Fibroblast of lung (primary cell): ENCODE measurements around the gene TCF7L1. TPM values are rescaled to one million over a fixed set of nuclear protein-coding genes. Genes with fewer than 3 reads are reported as not detected.

ENCODE experiments used
- DNase-seq, 2 donors: peaks; one replicate each; pipeline versions ENCODE4 v3.0.0 to v3.0.0-alpha.2; 2010; ENCODE audit warnings: low read depth in 2 of 2
- H2AFZ ChIP-seq: 2 replicates; pipeline ENCODE4 v1.5.1; 2012; ENCODE audit warnings: low read length, control low read depth, inconsistent platforms
- H3K27ac ChIP-seq: 2 replicates; pipeline ENCODE4 v1.5.1; 2011; ENCODE audit warnings: low read length, control low read depth; ENCODE audit not compliant: insufficient read depth
- H3K27me3 ChIP-seq: 2 replicates; pipeline ENCODE4 v1.5.1; 2011; ENCODE audit warnings: mild to moderate bottlenecking, low read length; ENCODE audit not compliant: control insufficient read depth, insufficient read depth
- H3K36me3 ChIP-seq: 2 replicates; pipeline ENCODE4 v1.5.1; 2011; ENCODE audit warnings: low read length; ENCODE audit not compliant: control insufficient read depth, insufficient read depth
- H3K4me1 ChIP-seq: 2 replicates; pipeline ENCODE4 v1.5.1; 2011; ENCODE audit warnings: low read length; ENCODE audit not compliant: control insufficient read depth, insufficient read depth; ENCODE audit errors: extremely low read depth
- H3K4me2 ChIP-seq: 2 replicates; pipeline ENCODE4 v1.5.1; 2011; ENCODE audit warnings: low read length, control low read depth; ENCODE audit not compliant: insufficient read depth; ENCODE audit errors: extremely low read depth
- H3K4me3 ChIP-seq, 4 experiments: fragments of 200-600 bp in 1 of 4; sonication (generic) in 1 of 4; replicated peaks in 1 of 4; 2 replicates each; pipeline ENCODE4 v1.5.1; 2011 to 2016; ENCODE audit warnings: low read length in 4 of 4, low read depth in 3 of 4, mild to moderate bottlenecking in 3 of 4, control low read depth in 2 of 4, inconsistent platforms in 1 of 4, mixed read lengths in 1 of 4; ENCODE audit not compliant: insufficient read depth in 1 of 4; ENCODE audit errors: control extremely low read depth in 1 of 4
- H3K79me2 ChIP-seq: 2 replicates; pipeline ENCODE4 v1.5.1; 2012; ENCODE audit warnings: mild to moderate bottlenecking, low read length, inconsistent platforms; ENCODE audit not compliant: control insufficient read depth, insufficient read depth
- H3K9ac ChIP-seq: 2 replicates; pipeline ENCODE4 v1.5.1; 2011; ENCODE audit warnings: mild to moderate bottlenecking, low read length, control low read depth; ENCODE audit not compliant: insufficient read depth
- H3K9me3 ChIP-seq: 2 replicates; pipeline ENCODE4 v1.5.1; 2012; ENCODE audit warnings: low read depth, low read length; ENCODE audit not compliant: control insufficient read depth, insufficient read depth
- H4K20me1 ChIP-seq: 2 replicates; pipeline ENCODE4 v1.5.1; 2011; ENCODE audit warnings: low read length; ENCODE audit not compliant: control insufficient read depth, insufficient read depth; ENCODE audit errors: extremely low read depth
- EZH2 ChIP-seq: IDR thresholded peaks from 2 replicates; pipeline ENCODE4 v1.5.1; 2012; ENCODE audit warnings: low read length, control low read depth, mild to moderate bottlenecking; ENCODE audit errors: missing control alignments
- polyA plus RNA-seq, 2 donors: library from polyadenylated mRNA; depleted of rRNA in 1 of 2; stranded (reverse) in 1 of 2; unstranded in 1 of 2; fragments of >200 nt; gene quantifications; 2 replicates each; pipeline ENCODE4 v1.2.1, GENCODE V29; 2011 to 2012; ENCODE audit warnings: missing spikeins in 1 of 2
- total RNA-seq: library from RNA; depleted of rRNA; stranded (reverse); fragments of >200 nt; gene quantifications from 2 replicates; pipeline ENCODE4 v1.2.1, GENCODE V29; 2014
- TF ChIP-seq, protein P1 (sequence below), 2 donors: IDR thresholded peaks in 1 of 2; conservative IDR thresholded peaks in 1 of 2; 1 replicate in 1 of 2; 2 replicates in 1 of 2; pipeline ENCODE4 v1.5.1; 2011 to 2012; ENCODE audit warnings: low read length in 2 of 2, control low read depth in 1 of 2, inconsistent platforms in 1 of 2, low read depth in 1 of 2, mild to moderate bottlenecking in 1 of 2

Gene TCF7L1
- total and polyA plus RNA-seq, 2 donors (not counting 1 experiment from before 2014, with no cell fraction given), result 0.83 to 1.5 TPM

DNA sequence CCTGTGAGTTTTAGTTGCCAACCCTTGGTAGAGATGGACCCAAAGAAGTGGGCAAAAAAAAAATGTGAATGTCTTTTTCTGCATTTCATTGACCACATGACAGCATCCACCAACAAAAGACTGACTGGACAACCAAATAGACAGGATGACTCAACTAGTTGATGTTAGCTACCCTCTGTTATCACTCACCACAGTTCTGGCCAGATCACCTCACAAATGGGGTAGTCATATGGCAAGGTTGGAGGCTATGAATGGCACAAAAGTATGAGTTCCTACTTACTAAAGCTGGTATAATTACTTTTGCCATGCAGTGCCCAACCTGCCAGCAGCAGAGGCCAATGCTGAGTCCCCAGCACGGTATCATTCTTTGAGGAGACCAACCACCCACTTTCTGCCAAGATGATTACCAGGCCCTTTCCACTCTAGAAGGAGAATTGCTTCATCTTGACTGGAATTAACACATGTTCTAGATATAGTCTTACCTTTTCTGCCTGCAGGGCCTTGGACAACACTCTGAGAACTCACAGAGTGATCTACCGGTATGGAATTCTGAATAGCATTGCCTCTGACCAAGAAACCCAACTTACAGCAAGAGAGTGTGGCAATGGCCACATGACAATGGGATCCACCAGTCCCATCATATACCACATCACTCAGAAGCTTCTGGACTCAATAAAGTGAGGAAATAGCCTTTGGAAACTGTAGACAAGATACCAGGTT lies 20.1 kb upstream of the TCF7L1 start:
- H3K4me2 ChIP-seq, result no peak overlapping the region
- no peak overlapping the region for H2AFZ ChIP-seq
- peaks cover 3% of the 10 kb centered on the region for H3K4me1 ChIP-seq
- no peaks in the 10 kb centered on the region for H4K20me1 ChIP-seq
- H3K4me3 ChIP-seq, result no peak overlapping the region
- peak in 1 of 2 donors; percentile 27 for DNase-seq
- H3K9ac ChIP-seq, result no peak overlapping the region
- no peak overlapping the region for H3K27ac ChIP-seq
- no peaks in the 10 kb centered on the region for H3K36me3 ChIP-seq
- no peaks in the 10 kb centered on the region for H3K9me3 ChIP-seq
- H3K79me2 ChIP-seq, result no peaks in the 10 kb centered on the region
- TF ChIP-seq EZH2, result no peak
- TF ChIP-seq, protein P1, sequence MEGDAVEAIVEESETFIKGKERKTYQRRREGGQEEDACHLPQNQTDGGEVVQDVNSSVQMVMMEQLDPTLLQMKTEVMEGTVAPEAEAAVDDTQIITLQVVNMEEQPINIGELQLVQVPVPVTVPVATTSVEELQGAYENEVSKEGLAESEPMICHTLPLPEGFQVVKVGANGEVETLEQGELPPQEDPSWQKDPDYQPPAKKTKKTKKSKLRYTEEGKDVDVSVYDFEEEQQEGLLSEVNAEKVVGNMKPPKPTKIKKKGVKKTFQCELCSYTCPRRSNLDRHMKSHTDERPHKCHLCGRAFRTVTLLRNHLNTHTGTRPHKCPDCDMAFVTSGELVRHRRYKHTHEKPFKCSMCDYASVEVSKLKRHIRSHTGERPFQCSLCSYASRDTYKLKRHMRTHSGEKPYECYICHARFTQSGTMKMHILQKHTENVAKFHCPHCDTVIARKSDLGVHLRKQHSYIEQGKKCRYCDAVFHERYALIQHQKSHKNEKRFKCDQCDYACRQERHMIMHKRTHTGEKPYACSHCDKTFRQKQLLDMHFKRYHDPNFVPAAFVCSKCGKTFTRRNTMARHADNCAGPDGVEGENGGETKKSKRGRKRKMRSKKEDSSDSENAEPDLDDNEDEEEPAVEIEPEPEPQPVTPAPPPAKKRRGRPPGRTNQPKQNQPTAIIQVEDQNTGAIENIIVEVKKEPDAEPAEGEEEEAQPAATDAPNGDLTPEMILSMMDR (conservative IDR thresholded peaks at IDR 0.05 in 1 of 2, IDR thresholded peaks at IDR 0.05 in 1 of 2; ENCODE audit: low read depth in 1 of 2, low read length in 2 of 2), result no peak
- peaks cover 7% of the 10 kb centered on the region for H3K27me3 ChIP-seq

DNA sequence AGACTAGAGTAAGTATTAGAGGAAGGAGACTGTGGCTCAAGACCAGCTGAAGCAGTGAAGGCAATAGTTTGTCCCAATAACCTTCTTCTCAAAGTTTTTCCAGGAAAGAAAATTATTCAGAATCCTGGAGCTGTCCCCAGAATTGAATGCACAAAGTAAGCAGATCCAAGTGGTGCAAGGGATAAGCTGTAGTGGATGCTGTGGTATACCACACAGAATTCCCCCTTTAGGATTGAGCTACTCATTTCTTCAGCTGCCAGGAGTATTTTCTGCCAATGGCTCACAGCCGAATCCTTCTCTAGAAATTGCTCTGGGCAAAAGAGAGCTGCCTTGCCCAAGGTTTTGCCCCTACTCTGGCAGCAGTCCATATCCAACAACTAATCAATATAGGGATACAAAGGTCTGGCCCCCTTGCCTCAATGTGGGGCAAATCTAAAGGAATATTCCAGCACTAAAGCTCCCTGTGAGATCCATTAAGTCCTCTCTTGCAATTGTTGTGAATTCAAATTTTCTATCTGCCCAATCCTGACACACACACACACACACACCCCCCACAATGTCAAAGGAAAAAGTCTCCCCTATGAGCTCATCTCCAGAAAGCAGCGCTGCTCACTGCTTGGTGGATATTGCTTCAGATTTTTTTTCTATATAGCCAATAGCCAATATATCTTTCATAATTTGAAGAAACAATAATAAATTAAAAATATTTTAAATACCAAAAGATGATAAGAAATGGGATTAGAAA lies 18.4 kb upstream of the TCF7L1 start:
- DNase-seq, result no peak
- TF ChIP-seq, protein P1 (conservative IDR thresholded peaks at IDR 0.05 in 1 of 2, IDR thresholded peaks at IDR 0.05 in 1 of 2; ENCODE audit: low read depth in 1 of 2, low read length in 2 of 2), result no peak
- TF ChIP-seq EZH2, result no peak

DNA sequence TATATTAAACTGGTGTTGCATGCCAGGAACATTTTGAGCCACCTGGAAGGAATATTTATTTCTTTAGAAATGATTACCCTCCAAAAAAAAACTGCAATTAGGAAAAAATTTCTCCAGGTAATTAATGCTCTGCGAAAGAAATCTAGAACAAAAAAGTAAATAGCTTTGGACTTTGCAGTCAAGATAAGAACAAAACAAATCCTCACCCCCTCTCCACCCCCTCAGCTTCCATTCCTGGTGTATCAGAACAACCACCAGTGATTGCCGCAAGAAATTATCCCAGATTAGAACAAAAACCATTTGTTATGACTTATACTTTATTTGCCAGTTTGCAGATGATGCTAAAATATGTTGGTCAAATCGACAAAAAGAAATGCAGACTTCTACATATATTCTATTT lies 17.0 kb upstream of the TCF7L1 start:
- DNase-seq, result no peak
- Histone ChIP-seq H3K4me3 (no peak overlapping the region), H3K36me3 (no peaks in the 10 kb centered on the region), H4K20me1 (no peaks in the 10 kb centered on the region), H3K9ac (no peak overlapping the region), H2AFZ (no peak overlapping the region), H3K79me2 (no peaks in the 10 kb centered on the region), H3K27me3 (peaks cover 7% of the 10 kb centered on the region), H3K4me2 (no peak overlapping the region), H3K27ac (no peak overlapping the region), H3K4me1 (peaks cover 3% of the 10 kb centered on the region), H3K9me3 (no peaks in the 10 kb centered on the region)
- TF ChIP-seq, protein P1 (conservative IDR thresholded peaks at IDR 0.05 in 1 of 2, IDR thresholded peaks at IDR 0.05 in 1 of 2; ENCODE audit: low read depth in 1 of 2, low read length in 2 of 2), result no peak
- no peak for TF ChIP-seq EZH2

More for the DNA sequence above, 18.4 kb upstream of the TCF7L1 start:
- H2AFZ ChIP-seq, result no peak overlapping the region
- no peaks in the 10 kb centered on the region for H3K36me3 ChIP-seq
- H3K27me3 ChIP-seq, result peaks cover 7% of the 10 kb centered on the region
- H3K27ac ChIP-seq, result no peak overlapping the region
- H3K79me2 ChIP-seq, result no peaks in the 10 kb centered on the region
- no peaks in the 10 kb centered on the region for H3K9me3 ChIP-seq
- H4K20me1 ChIP-seq, result no peaks in the 10 kb centered on the region
- no peak overlapping the region for H3K9ac ChIP-seq
- H3K4me3 ChIP-seq, result no peak overlapping the region
- H3K4me1 ChIP-seq, result peaks cover 3% of the 10 kb centered on the region
- no peak overlapping the region for H3K4me2 ChIP-seq
